Neuronal stem cell (in vitro differentiated cells): Measurements from ENCODE around the gene CNN1.
"Not testable (repeated sequence)": the region's sequence is repeated elsewhere in the genome, so short reads cannot be mapped to it uniquely, and the experiment has no call there.

Experiments
- DNase-seq: peaks from one replicate; pipeline ENCODE4 v3.0.0-alpha.2; 2013; ENCODE audit warnings: low spot score
- H2AFZ ChIP-seq: one replicate; pipeline ENCODE4 v1.6.1; 2013; ENCODE audit warnings: mild to moderate bottlenecking, low read length, inconsistent platforms
- H2AK5ac ChIP-seq: 2 replicates; pipeline ENCODE4 v1.6.1; 2013; ENCODE audit warnings: low read depth, mild to moderate bottlenecking, inconsistent platforms, low read length, moderate library complexity, mixed read lengths
- H2BK120ac ChIP-seq: 2 replicates; pipeline ENCODE4 v1.6.1; 2013; ENCODE audit warnings: low read depth, mild to moderate bottlenecking, inconsistent platforms, low read length, moderate library complexity, mixed read lengths
- H2BK12ac ChIP-seq: one replicate; pipeline ENCODE4 v1.6.1; 2013; ENCODE audit warnings: low read length, inconsistent platforms
- H2BK15ac ChIP-seq: 2 replicates; pipeline ENCODE4 v1.6.1; 2013; ENCODE audit warnings: mild to moderate bottlenecking, low read length, inconsistent platforms, mixed read lengths
- H2BK5ac ChIP-seq: one replicate; pipeline ENCODE4 v1.6.1; 2013; ENCODE audit warnings: inconsistent platforms, mild to moderate bottlenecking, low read length, moderate library complexity
- H3K14ac ChIP-seq: one replicate; pipeline ENCODE4 v1.6.1; 2013; ENCODE audit warnings: low read length, inconsistent platforms
- H3K18ac ChIP-seq: 2 replicates; pipeline ENCODE4 v1.6.1; 2013; ENCODE audit warnings: low read length, inconsistent platforms
- H3K23ac ChIP-seq: 2 replicates; pipeline ENCODE4 v1.6.1; 2013; ENCODE audit warnings: low read depth, mild to moderate bottlenecking, mixed read lengths, low read length, inconsistent platforms; ENCODE audit not compliant: poor library complexity
- H3K27ac ChIP-seq: replicated peaks from 3 replicates; pipeline ENCODE4 v1.5.1; 2013; ENCODE audit warnings: low read length, inconsistent platforms
- H3K27me3 ChIP-seq, 3 experiments: 2 replicates each; pipeline ENCODE4 v1.6.1; 2013; ENCODE audit warnings: low read length in 3 of 3, mild to moderate bottlenecking in 2 of 3, inconsistent platforms in 1 of 3, low read depth in 1 of 3, mixed read lengths in 1 of 3, moderate library complexity in 1 of 3; ENCODE audit not compliant: control insufficient read depth in 3 of 3, insufficient read depth in 3 of 3
- H3K36me3 ChIP-seq, 2 donors: replicated peaks in 1 of 2; 2 replicates each; pipeline ENCODE4 v1.6.1; 2013; ENCODE audit warnings: low read length in 2 of 2; ENCODE audit not compliant: control insufficient read depth in 2 of 2, insufficient read depth in 2 of 2
- H3K4ac ChIP-seq: 2 replicates; pipeline ENCODE4 v1.6.1; 2013; ENCODE audit warnings: inconsistent platforms, mild to moderate bottlenecking, low read length, moderate library complexity
- H3K4me1 ChIP-seq, 2 donors: 1 replicate in 1 of 2; 2 replicates in 1 of 2; pipeline ENCODE4 v1.6.1; 2013; ENCODE audit warnings: low read length in 2 of 2, low read depth in 1 of 2; ENCODE audit not compliant: control insufficient read depth in 2 of 2, insufficient read depth in 1 of 2
- H3K4me2 ChIP-seq: one replicate; pipeline ENCODE4 v1.6.1; 2013; ENCODE audit warnings: mild to moderate bottlenecking, low read length, inconsistent platforms; ENCODE audit not compliant: insufficient read depth, poor library complexity, severe bottlenecking
- H3K4me3 ChIP-seq, 2 donors: 2 replicates each; pipeline ENCODE4 v1.5.1; 2013; ENCODE audit warnings: low read length in 2 of 2, mild to moderate bottlenecking in 2 of 2, inconsistent platforms in 1 of 2, moderate library complexity in 1 of 2
- H3K79me1 ChIP-seq: one replicate; pipeline ENCODE4 v1.6.1; 2013; ENCODE audit warnings: low read depth, mild to moderate bottlenecking, inconsistent platforms, low read length, moderate library complexity
- H3K9ac ChIP-seq: one replicate; pipeline ENCODE4 v1.6.1; 2013; ENCODE audit warnings: mild to moderate bottlenecking, low read depth, low read length, inconsistent platforms; ENCODE audit not compliant: poor library complexity
- H3K9me3 ChIP-seq, 2 donors: replicated peaks in 1 of 2; 2 replicates each; pipeline versions ENCODE3 to v1.6.1; 2013; ENCODE audit warnings: low read length in 2 of 2, mild to moderate bottlenecking in 2 of 2, inconsistent platforms in 1 of 2, low read depth in 1 of 2, mixed read lengths in 1 of 2, moderate library complexity in 1 of 2; ENCODE audit not compliant: control insufficient read depth in 2 of 2, insufficient read depth in 1 of 2
- H4K8ac ChIP-seq: one replicate; pipeline ENCODE4 v1.6.1; 2013; ENCODE audit warnings: low read depth, mild to moderate bottlenecking, inconsistent platforms, low read length, moderate library complexity
- H4K91ac ChIP-seq: one replicate; pipeline ENCODE4 v1.6.1; 2013; ENCODE audit warnings: low read length, low read depth, mild to moderate bottlenecking, inconsistent platforms; ENCODE audit not compliant: poor library complexity
- WGBS, 2 donors: extraction: QIAGEN DNeasy Blood & Tissue Kit; methylation state at CpG; one replicate each; pipeline ENCODE4 v1.1.7; 2013; ENCODE audit warnings: missing lambda C conversion rate in 2 of 2, mixed read lengths in 1 of 2; ENCODE audit not compliant: insufficient read length in 2 of 2, insufficient replicate concordance in 1 of 2; ENCODE audit errors: extremely low coverage in 2 of 2; 5-methylcytosine and 5-hydroxymethylcytosine counted together

The CNN1 gene

GRCh38 chr19:11570039-11570462 is 31.4 kb downstream of the CNN1 start:
- Histone ChIP-seq H4K91ac (no peak overlapping the region), H3K27me3 (no peaks in the 10 kb centered on the region), H4K8ac (no peak overlapping the region), H3K23ac (no peak overlapping the region), H3K4ac (no peak overlapping the region), H3K79me1 (no peaks in the 10 kb centered on the region), H2AFZ (peak overlapping the region; percentile 1), H2BK15ac (no peak overlapping the region), H2BK12ac (no peak overlapping the region), H3K4me1 (no peaks in the 10 kb centered on the region), H3K18ac (peak overlapping the region; percentile 28), H3K9ac (no peak overlapping the region), H3K36me3 (no peaks in the 10 kb centered on the region), H2BK120ac (no peak overlapping the region), H3K9me3 (no peaks in the 10 kb centered on the region), H3K14ac (no peak overlapping the region), H3K4me2 (peak overlapping the region; percentile 23), H2AK5ac (no peak overlapping the region), H3K27ac (no peak overlapping the region), H3K4me3 (no peak overlapping the region), H2BK5ac (no peak overlapping the region)
- no peak for DNase-seq
- no CpG with 5 or more reads among the region's 5 CpGs for WGBS, 2 donors

DNA sequence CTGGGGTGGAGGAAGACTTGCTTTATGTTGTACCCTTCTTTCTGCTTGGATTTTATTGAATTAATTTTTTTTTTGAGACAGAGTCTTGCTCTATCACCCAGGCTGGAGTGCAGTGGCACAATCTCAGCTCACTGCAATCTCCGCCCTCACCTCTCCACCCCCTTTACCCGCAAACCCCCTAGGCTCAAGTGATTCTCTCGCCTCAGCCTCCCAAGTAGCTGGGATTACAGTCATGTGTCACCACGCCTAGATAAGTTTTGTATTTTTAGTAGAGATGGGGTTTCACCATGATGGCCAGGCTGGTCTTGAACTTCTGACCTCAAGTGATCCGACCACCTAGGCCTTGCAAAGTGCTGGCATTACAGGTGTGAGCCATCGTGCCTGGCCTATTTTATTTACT is 34.7 kb downstream of the CNN1 start:
- H2BK5ac ChIP-seq, H3K79me1 ChIP-seq, H3K36me3 ChIP-seq, H3K4me2 ChIP-seq, H3K27me3 ChIP-seq, H3K18ac ChIP-seq, H3K4me1 ChIP-seq, H3K4me3 ChIP-seq, DNase-seq, H3K14ac ChIP-seq, H3K4ac ChIP-seq, H4K91ac ChIP-seq, H2BK15ac ChIP-seq, H2AFZ ChIP-seq, H4K8ac ChIP-seq, H3K9me3 ChIP-seq, H2BK12ac ChIP-seq, H3K23ac ChIP-seq, H2AK5ac ChIP-seq, H3K27ac ChIP-seq, H2BK120ac ChIP-seq, H3K9ac ChIP-seq: not testable (repeated sequence)
- no CpG with 5 or more reads among the region's 6 CpGs for whole genome bisulfite sequencing, 2 donors

GRCh38 chr19:11573763-11574162 is 35.1 kb downstream of the CNN1 start:
- no CpG with 5 or more reads among the region's 4 CpGs for WGBS, 2 donors

DNA sequence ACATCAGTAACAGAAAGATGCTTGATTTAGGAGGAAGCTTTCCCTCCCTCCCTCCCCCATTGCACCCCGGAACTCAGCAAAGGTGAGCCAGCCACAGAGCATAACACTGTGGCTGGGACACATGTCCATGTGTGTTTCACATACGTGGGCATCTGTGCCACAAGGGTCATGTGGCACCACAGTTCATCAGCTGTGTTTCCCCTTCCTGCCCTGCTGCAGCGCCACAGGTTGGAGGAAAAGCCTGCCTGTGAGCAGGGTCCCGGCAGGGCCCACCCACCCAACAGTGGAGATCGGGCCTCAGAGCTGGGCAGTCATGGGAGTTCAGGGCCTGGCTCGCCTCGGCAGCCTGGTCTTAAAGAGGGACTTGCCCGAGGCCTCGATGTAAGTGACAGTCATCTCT is 36.0 kb downstream of the CNN1 start:
- no peak overlapping the region for H3K4me3 ChIP-seq
- no peak overlapping the region for H3K14ac ChIP-seq
- no peaks in the 10 kb centered on the region for H3K36me3 ChIP-seq
- H2BK12ac ChIP-seq, result no peak overlapping the region
- DNase-seq, result no peak
- H4K8ac ChIP-seq, result no peak overlapping the region
- no peak overlapping the region for H2BK5ac ChIP-seq
- no peaks in the 10 kb centered on the region for H3K79me1 ChIP-seq
- H3K4me1 ChIP-seq, result peaks cover 6 to 9% of the 10 kb centered on the region in 2 donors
- H3K9me3 ChIP-seq, result peaks cover 0 to 2% of the 10 kb centered on the region in 2 donors
- WGBS, 2 donors, result no CpG with 5 or more reads among the region's 9 CpGs
- H3K4me2 ChIP-seq, result no peak overlapping the region
- no peak overlapping the region for H3K4ac ChIP-seq
- no peak overlapping the region for H2BK15ac ChIP-seq
- no peak overlapping the region for H2AFZ ChIP-seq
- H3K27me3 ChIP-seq, result peaks cover 0 to 14% (median 5%) of the 10 kb centered on the region in 3 experiments
- no peak overlapping the region for H2AK5ac ChIP-seq
- no peak overlapping the region for H3K23ac ChIP-seq
- H3K18ac ChIP-seq, result no peak overlapping the region
- no peak overlapping the region for H3K27ac ChIP-seq
- H3K9ac ChIP-seq, result no peak overlapping the region
- H2BK120ac ChIP-seq, result no peak overlapping the region
- H4K91ac ChIP-seq, result no peak overlapping the region

More at GRCh38 chr19:11573763-11574162, 35.1 kb downstream of the CNN1 start:
- H3K23ac ChIP-seq, H3K36me3 ChIP-seq, H2AFZ ChIP-seq, H3K27me3 ChIP-seq, H2BK120ac ChIP-seq, H4K8ac ChIP-seq, H3K14ac ChIP-seq, H2AK5ac ChIP-seq, H4K91ac ChIP-seq, H2BK12ac ChIP-seq, H2BK5ac ChIP-seq, H3K27ac ChIP-seq, H3K9me3 ChIP-seq, H3K4me1 ChIP-seq, H3K4me3 ChIP-seq, H3K9ac ChIP-seq, DNase-seq, H3K18ac ChIP-seq, H3K4me2 ChIP-seq, H2BK15ac ChIP-seq, H3K79me1 ChIP-seq, H3K4ac ChIP-seq: not testable (repeated sequence)
